ENCODE results near the gene KLK2.

Gene KLK2

DNA sequence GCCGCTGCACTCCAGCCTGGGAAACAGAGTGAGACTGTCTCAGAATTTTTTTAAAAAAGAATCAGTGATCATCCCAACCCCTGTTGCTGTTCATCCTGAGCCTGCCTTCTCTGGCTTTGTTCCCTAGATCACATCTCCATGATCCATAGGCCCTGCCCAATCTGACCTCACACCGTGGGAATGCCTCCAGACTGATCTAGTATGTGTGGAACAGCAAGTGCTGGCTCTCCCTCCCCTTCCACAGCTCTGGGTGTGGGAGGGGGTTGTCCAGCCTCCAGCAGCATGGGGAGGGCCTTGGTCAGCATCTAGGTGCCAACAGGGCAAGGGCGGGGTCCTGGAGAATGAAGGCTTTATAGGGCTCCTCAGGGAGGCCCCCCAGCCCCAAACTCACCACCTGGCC is at the start of gene KLK2:
Gene KLK2, plus strand, starts transcription at position 384 of the 400 bp plus-strand sequence. CDS start 35 bp downstream, outside the sequence.
- DNase-seq (ENCODE audit: low spot score), result no peak

DNA sequence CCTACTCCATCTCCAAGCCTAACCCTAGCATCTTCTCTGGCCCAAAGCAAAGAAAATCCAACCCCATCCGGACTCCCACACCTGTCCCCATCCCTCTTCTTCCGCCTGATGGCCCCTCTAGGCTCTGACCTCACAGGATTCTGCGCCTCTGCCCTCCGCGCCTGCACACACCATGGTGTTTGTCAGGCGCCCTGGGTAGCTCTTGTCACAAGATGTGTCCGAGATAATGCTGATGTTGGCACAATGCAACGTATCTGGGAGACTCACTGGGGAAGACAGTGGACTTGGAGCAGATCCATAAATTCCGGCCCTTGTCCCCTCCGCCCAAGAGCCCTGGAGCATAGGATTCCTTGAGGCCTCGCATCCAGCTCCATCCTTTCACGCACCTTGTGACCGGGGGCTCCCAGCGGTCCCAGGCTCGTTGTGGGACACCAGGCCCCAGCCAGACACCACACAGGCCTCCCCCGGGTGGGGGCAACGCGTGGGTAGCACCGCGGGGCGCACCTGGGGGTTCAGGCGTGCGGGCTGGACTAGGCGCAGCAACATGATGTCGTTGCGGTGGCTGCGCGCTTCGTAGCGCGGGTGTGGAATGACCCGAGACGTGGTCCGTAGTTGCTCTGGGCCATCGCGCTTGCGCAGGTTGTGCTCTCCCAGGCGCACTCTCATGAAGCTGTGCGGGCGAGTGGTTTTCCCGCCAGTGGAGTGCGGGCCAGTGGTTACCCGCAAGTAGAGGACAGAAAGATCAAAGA is 46.6 kb upstream of the KLK2 start:
- DNase-seq (ENCODE audit: low spot score), result no peak

DNA sequence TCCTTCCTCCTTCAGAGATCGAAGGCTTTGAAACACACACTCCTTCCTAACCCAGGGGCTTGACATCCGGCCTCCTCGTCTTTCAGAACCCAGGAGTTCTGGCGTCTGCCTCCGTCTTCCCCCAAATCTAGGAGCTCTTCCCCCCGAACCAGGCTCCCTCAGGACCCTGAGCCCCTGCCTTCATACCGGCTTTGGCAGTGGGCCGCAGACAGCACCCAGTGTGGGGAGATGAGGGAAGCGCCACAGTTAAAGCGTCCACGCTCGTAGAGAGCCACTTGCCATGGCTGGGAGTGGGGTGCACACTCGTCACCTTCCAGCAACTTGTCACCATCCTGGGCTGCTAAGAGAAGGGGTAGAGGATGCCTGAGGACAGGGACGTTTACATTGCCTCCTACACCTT is 45.8 kb upstream of the KLK2 start:
- DNase-seq (ENCODE audit: low spot score), result no peak

DNA sequence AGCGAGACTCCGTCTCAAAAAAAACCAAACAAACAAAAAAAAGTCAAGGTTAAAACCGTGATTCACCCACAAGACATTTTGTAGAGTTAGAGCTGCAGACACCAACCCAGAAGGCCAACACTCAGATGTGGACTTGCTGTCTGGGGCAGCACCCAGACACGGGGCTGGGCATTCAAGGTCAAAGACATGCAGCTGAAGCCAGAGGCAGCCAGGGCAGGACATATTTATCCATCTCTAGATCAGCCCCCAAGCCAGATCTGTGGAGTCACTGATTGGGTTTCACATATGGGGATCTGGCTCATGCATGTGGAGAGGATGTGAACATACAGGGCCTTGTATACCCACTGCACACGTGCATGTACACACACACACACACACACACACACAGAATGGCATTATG is 43.4 kb upstream of the KLK2 start:
- DNase-seq (ENCODE audit: low spot score), result no peak

DNA sequence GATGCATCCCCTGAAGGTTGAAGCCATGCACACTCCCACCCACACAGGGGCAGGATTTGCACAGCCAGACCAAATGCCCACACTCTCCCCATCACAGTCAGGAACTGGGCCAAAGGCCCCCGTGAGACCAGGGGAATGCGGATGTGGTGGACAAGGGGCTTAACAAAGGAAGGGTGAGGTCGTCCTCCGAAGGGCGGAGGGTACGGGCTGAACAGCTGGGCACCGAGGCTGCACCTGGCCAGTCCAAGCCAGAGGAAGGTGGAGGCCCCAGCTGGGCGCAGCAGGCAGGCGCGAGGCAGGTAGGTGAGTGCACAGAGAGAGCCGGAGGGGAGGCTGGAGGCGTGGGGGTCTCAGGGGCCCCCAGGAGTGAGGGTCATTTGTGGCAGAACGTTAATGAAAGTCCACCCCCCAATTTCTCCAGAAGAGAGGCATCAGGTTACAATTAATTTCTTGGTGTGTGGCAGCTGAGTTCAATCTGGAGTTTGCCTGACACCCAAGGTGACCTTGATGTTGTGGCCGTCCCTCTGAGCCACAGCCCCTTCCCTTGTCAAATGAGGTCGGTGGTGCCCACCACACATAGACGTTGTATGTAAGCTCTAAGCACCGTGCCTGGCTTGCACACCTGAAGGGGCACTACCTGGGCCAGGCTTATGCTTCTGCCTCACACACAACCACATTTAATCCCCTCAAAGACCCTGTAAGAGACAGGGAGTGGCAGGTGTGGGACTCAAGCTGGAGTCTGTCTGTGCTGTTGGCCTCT is 42.8 kb upstream of the KLK2 start:
- no peak for DNase-seq (ENCODE audit: low spot score)

DNA sequence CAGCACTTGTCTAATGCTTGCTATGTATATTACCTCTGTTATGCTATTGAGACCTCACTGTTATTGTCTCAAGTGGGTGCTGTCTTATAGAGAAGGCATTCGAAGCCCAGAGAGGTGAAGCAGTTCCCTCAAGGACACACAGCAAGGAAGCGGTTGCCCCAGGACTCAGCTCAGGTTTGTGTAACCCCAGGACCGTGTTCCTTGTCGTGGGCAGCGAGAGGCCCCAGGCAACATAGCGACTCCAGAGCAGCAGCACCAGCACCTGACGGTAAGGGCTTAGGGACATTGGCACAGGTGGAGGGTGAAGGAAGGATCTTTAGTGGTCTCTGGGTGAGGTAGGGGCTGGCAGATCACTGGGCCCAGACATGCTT is 42.2 kb upstream of the KLK2 start:
- DNase-seq (ENCODE audit: low spot score), result no peak

DNA sequence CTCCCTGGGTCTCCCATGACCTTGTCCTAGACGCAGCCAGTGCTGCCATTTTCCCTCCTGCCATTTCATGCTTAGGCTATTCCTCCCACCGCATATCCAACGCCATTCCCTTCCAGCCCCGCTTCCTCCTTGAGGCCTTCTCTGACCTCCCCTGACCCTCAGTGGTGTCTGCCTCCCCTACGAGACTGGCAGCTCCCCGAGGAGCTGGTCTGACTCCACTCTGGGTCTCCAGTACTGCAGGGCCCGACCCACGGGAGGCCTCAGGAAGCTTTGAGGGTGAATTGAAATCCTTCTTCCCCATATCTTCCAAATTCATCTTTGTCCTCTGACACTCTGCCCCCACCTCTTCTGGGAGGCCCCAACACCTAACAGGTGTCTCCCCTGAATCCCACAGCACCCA is 40.6 kb upstream of the KLK2 start:
- DNase-seq (ENCODE audit: low spot score), result no peak

DNA sequence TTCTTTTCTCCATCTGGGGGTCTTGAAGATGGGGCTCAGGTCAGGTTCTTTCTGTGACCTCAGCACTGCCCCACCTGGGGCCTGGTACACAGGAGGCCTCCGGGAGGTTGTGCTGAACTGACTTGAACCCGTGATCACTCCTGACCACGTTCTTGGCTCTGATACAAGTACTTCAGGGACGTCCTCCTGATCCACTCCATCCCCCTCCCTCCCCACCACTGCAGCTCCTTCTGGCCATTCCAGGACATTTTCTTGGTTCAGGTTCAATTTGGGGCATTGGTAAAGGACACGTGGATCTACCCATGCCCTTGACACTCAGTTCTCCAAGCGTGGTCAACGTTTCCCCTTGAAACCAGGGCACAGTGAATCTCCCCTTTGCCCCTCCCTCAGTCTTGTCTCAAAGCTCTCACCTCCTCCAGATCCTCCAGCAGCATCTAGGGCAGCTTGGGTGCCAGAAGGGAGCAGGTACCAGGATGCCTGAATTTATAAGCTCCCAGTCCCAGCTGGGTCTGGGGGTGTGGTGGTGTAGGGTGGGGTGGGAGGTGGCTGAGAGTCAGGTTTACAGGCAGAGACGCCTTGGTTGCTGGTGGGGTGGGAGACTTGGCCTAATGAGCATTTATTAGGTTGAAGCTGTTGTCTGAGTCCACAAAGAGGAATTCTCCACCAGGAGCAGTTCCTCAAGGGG is 40.0 kb upstream of the KLK2 start, which contains the start of gene KLK15:
Gene KLK15, minus strand, starts transcription at position 458 of the 685 bp plus-strand sequence. CDS start 2,082 bp downstream, outside the sequence.
- DNase-seq (ENCODE audit: low spot score), result no peak

DNA sequence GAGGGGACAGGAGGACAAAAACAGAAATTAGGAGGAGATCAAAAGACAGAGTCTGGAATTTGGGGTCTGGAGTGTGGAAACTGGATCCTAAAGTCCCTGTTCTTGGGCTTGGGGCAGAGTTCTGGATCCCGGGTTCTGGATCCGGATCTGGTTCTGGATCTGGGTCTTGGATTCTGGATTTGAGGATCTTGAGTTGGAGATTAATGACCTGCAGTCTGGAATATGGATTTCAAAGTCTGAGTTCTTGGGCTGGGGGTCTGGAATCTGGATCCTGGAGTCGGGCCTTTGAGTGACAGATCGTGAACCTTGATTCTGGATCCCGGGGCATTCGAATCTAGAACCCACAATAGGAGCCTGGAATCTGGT is 39.5 kb upstream of the KLK2 start:
- no peak for DNase-seq (ENCODE audit: low spot score)

DNA sequence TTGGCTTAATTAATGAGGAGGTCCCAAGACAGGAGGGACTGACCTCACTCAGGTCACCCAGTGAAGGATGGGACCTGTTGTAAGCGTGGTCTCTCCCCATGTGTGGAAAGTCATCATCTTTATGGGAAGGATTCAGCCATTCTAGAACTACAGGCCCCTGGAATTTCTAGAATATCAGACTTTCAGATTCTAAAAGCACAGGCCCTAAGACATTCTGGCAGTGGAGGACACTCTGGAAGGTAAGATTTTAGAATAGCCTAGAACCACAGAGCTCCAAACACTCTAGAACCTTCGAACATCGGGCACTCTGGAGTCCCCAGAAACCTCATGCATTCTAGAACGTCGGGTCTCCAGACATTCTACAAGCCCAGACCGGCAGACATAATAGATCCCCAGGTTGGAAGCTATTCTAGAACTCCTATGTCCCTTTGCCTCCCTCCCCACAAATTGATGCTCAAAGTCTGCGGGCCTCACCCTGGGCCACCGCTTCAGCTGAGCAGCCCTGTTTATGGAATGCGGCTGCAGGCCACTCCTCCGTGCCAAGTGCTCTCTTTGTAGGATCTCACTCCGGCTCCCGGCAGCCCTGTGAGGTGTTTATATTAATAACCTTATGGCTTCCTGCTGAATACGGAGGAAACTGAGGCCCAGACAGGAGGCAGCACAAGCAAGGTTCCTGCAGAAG is 38.0 kb upstream of the KLK2 start:
- no peak for DNase-seq (ENCODE audit: low spot score)

DNA sequence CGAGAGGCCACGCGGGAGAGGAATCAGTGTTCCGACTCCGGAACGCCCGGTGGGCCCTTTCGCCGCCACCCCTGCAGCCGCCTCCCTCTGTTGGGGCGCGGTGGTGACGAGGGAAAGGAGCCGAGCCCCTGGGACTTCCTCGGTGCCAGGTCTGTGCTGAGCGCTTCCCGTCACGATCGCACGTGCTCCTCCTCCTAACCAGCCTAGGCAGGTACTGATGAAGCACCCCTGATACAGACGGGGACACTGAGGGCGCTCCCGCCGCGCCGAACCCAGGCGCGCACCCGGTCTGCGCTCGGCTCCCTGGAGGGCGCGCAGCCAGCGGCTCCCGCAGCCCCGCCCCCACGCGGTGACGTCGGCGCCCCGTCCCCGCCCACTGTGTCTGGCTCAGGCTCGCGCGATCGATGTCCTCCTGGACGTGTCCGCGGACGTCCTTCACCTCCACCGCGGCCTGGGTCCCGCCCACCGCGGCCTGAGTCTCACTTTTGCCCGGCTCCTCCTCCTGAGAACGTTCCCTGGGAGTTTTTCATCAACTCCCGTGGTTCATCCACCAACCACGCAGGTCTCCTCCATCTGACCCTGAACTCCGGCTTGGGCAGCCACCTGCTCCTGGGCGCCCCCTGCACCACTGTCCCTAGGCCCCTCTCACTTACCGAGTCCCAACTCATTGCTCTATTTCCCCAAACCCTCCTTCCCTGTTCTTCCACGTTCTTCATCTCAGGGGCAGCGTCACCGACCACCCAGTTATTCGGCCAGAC is 37.3 kb upstream of the KLK2 start:
- DNase-seq (ENCODE audit: low spot score), result peak; percentile 30

DNA sequence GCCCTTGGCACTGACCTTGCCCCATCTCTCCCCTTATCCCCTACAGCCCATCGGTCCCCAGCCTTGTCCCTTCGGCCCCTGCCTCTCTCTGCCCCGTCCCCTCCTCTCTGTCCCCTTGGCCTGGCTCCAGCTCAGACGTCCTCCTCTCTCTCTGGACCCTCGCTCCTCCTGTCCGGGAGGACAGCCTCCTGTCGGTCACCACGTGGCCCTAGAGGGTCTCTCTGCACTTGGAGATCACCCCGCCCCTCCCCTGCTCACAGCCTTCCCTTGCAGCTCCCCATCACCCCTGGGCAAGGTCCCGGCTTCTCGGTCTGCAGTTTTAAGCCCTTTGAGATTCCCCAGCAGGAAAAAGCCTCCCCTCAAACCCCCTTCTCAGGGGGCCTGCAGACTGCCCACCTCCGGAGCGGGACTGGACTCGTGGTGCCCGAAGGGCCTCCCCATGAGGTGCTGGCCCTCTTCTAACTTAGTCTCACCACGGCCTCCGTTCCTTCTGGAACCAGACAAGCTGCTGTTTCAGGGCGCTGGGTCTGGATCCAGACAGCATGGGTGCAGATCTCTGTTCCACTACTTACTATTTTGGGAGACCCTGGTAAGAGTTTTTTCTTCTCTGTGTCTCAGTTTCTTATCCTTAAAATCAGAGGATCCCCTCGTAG is 36.6 kb upstream of the KLK2 start:
- no peak for DNase-seq (ENCODE audit: low spot score)

DNA sequence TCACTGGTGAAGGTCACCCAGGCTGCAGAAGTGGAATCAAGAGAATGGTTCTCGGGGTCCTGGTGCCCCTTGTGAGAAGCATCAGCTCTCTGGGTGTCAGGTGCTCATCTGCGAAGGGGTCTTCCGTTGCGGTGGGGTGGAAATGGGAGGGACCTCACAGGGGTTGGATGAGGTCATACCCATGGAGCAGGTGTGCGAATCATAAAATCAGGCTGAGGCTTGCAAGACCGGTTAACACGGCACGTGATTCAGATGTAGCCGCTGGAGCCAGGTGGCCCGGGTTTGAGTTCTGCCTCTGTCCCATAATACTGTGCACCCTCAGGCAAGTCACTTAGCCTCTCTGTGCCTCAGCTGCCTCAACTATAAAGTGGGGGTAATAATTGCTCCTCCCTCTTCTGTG is 35.9 kb upstream of the KLK2 start:
- no peak for DNase-seq (ENCODE audit: low spot score)

DNA sequence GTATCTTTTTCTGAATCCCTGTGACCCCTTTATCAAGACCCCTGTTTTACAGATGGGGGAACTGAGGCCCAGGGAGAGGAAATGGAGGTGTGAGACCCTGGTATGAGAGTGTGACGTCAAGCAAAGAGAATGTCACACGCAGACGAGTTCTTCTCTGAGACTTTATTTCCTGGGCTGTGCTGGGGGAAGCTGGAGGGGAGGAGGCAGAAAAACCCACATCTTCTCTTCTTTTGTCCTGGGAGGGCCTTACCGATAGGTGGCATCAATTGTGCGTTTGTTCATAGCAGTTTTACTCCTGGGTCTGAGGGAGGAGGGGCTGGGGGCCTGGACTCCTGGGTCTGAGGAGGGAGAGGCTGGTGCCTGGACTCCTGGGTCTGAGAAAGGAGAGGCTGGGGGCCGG is 35.0 kb upstream of the KLK2 start:
- no peak for DNase-seq (ENCODE audit: low spot score)

DNA sequence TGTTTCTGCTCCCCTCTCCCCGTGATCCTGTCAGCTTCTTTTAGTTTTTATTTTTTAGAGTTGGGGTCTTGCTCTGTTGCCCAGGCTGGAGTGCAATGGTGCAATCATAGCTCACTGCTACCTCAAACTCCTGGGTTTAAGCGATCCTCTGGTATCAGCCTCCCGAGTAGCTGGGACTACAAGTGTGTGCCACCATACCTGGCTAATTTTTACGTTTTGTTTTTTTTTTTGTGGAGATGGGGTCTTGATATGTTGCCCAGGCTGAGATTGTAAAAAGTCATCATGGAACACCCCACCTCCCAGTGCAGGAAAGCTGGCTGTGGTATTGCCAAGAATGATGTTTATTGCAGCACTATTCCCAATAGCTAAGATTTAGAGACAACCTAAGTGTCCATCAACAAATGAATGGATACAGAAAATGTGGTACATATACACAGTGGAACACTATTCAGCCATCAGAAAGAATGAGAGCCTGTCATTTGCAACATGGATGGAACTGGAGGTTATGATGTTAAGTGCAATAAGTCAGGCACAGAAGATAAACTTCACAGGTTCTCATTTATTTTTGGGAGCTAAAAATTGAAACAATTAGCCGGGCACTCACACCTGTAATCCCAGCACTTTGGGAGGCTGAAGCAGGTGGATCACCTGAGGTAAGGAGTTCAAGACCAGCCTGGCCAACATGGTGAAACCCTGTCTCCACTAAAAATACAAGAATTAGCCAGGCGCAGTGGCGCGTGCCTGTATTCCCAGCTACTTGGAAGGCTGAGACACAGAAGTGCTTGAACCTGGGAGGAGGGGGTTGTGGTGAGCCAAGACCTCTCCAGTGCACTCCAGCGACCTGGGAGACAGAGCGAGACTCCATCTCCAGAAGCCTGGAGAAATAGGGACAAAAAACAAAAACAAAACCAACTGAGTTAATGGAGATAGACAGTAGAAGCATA is 33.3 kb upstream of the KLK2 start:
- DNase-seq (ENCODE audit: low spot score), result no peak

DNA sequence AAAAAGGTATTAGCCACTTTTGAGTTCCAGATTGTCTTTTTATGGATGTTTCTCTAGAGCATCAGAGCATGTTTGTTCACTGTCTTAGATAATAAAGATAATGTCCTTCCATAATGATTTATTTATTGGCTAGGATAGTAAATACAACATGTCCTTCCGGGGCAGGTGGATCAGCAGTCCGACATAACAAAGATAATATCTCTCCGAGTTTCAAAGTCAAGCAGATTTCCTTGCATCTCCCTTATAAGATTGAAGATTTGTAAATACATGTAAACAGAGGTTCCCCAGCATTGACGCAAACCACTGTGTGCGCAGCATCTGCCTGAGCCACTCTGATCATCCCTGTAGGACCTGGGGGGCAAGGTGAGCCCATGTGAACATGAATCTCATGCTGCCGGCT is 31.1 kb upstream of the KLK2 start:
- no peak for DNase-seq (ENCODE audit: low spot score)

DNA sequence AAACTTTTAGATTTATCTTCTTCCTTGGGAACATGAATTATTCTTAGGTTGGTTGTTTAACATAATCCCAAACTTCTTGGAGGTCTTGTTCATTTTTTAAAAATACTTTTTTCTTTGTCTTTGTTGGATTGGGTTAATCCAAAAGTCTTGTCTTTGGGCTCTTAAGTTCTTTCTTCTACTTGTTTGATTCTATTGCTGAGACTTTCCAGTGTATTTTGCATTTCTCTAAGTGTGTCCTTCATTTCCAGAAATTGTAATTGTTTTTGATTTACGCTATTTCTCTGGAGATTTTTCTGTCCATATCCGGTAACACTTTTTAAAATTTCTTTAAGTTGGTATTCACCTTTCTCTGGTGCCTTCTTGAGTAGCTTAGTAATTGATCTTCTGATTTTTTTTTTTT is 30.0 kb upstream of the KLK2 start:
- DNase-seq (ENCODE audit: low spot score), result no peak

DNA sequence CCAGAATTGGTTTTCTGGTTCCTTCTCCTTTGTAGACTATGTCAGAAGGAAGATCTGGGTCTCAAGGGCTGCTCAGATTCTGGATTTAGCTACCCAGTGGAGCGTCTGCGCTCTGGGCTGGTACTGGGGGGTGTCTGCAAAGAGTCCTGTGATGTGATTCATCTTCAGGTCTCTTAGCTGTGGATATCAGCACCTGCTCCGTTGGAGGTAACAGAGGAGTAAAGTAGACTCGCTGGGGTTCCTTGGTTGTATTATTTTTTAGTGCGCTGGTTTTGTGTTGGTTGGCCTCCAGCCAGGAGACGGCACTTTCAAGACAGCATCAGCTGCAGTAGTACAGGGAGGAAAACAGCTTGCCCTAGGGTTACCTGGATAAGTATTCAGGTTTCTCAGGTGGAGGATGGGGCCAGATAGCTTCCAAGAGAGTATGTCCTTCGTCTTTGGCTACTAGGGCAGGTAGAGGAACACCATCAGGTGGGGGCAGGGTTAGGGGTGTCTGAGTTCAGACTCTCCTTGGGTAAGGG is 29.5 kb upstream of the KLK2 start:
- DNase-seq (ENCODE audit: low spot score), result no peak

DNA sequence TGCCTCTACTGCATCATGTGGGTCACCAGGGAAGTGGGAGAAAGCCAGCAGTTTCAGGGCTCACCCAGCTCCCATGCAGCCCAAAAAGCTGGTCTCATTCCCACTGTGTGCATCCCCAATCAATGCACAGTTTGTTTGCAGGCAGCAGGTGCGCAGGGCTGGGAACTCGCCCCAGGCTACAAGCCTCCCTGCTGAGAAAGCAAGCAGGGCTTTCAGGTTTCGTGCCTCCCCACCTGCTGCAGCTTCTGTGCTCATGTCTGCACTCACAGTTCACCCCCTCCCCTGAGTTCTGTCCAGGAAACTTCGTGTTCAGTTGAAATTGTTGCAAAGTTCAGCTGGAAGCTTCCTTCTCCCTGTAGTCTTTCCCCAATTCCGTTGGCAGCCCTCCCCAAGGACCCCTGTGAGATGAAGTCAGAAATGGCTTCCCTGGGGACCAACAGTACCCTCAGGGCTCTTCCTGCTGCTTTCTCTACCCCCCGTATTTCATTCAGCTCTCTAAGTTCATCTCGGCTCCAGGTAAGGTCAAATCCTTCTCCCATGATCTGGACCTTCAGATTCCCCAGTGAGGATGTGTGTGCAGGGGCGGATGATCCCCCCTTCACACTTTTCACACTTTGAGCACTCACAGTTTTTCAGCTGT is 28.8 kb upstream of the KLK2 start:
- DNase-seq (ENCODE audit: low spot score), result no peak

Measured in kidney capillary endothelial cell (primary cell).